ENCODE data around the gene VAC14.

- TF ChIP-seq CTCF (IDR thresholded peaks at IDR 0.05) (no peak), POLR2A (IDR thresholded peaks at IDR 0.05) (no peak)
These were observed 54.8 kb downstream of the VAC14 start for GRCh38 chr16:70746040-70746707.
